Mammary epithelial cell (primary cell): ENCODE results near the gene HSF2.

Source experiments
- EZH2 ChIP-seq: IDR thresholded peaks from 2 replicates; pipeline ENCODE4 v1.6.1; 2012; ENCODE audit warnings: low read length, inconsistent platforms, borderline replicate concordance
- TF ChIP-seq, protein P1 (sequence below), 2 donors: IDR thresholded peaks in 1 of 2; conservative IDR thresholded peaks in 1 of 2; 2 replicates each; pipeline ENCODE4 v1.5.1; 2011 to 2012; ENCODE audit warnings: inconsistent platforms in 2 of 2, low read length in 2 of 2, mild to moderate bottlenecking in 2 of 2, control low read depth in 1 of 2, low read depth in 1 of 2; ENCODE audit not compliant: insufficient read depth in 1 of 2; ENCODE audit errors: extremely low read depth in 1 of 2

DNA sequence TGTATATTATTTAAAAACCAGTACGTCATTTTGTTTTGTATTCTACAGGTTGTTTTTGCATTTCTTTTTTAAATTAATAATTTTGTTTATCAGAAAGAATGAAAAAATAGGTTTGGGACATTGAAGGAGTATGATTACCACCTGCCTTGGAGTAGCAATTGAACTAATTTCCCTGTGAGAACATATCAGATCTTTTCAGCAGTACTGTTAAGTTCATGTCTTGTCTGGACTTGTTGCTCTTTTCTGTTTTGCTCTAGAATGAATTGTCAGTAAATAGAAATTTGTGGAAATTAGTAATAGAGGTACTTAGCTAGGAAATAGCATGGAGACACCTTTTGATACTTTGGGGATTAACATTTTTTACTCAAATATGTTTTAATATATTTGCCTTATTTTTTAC is 24.3 kb downstream of the HSF2 start:
- TF ChIP-seq, protein P1, sequence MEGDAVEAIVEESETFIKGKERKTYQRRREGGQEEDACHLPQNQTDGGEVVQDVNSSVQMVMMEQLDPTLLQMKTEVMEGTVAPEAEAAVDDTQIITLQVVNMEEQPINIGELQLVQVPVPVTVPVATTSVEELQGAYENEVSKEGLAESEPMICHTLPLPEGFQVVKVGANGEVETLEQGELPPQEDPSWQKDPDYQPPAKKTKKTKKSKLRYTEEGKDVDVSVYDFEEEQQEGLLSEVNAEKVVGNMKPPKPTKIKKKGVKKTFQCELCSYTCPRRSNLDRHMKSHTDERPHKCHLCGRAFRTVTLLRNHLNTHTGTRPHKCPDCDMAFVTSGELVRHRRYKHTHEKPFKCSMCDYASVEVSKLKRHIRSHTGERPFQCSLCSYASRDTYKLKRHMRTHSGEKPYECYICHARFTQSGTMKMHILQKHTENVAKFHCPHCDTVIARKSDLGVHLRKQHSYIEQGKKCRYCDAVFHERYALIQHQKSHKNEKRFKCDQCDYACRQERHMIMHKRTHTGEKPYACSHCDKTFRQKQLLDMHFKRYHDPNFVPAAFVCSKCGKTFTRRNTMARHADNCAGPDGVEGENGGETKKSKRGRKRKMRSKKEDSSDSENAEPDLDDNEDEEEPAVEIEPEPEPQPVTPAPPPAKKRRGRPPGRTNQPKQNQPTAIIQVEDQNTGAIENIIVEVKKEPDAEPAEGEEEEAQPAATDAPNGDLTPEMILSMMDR (conservative IDR thresholded peaks at IDR 0.05 in 1 of 2, IDR thresholded peaks at IDR 0.05 in 1 of 2; ENCODE audit: extremely low read depth in 1 of 2, insufficient read depth in 1 of 2, low read depth in 1 of 2, low read length in 2 of 2) = no peak
- TF ChIP-seq EZH2 = no peak
